ENCODE data around the gene SFT2D2.

The SFT2D2 gene

GRCh38 chr1:168221275-168221674 lies 4.5 kb upstream of the SFT2D2 start:
- H3K27me3 ChIP-seq (replicated peaks; ENCODE audit: control insufficient read depth, insufficient read depth, low read length, poor library complexity, severe bottlenecking) = no peaks in the 10 kb centered on the region
- no peak overlapping the region for H3K27ac ChIP-seq (ENCODE audit: insufficient read depth, low read length, poor library complexity, severe bottlenecking)
- DNase-seq = no peak

GRCh38 chr1:168223261-168223660 lies 2.5 kb upstream of the SFT2D2 start:
- no peaks in the 10 kb centered on the region for H3K9me3 ChIP-seq (ENCODE audit: control insufficient read depth, low read length)
- H3K4me3 ChIP-seq (ENCODE audit: insufficient read depth, low read depth, low read length, poor library complexity, severe bottlenecking) = no peak overlapping the region
- H3K36me3 ChIP-seq (ENCODE audit: control insufficient read depth, insufficient read depth, low read length) = no peaks in the 10 kb centered on the region
- H3K27ac ChIP-seq (ENCODE audit: insufficient read depth, low read length, poor library complexity, severe bottlenecking) = no peak overlapping the region
- H3K4me1 ChIP-seq (ENCODE audit: control insufficient read depth, insufficient read depth, low read length, poor library complexity, severe bottlenecking) = peaks cover 5% of the 10 kb centered on the region
- no peaks in the 10 kb centered on the region for H3K27me3 ChIP-seq (replicated peaks; ENCODE audit: control insufficient read depth, insufficient read depth, low read length, poor library complexity, severe bottlenecking)
- DNase-seq = no peak

More at GRCh38 chr1:168221275-168221674, 4.5 kb upstream of the SFT2D2 start:
- Histone ChIP-seq H3K36me3 (ENCODE audit: control insufficient read depth, insufficient read depth, low read length) (no peaks in the 10 kb centered on the region), H3K4me3 (ENCODE audit: insufficient read depth, low read depth, low read length, poor library complexity, severe bottlenecking) (no peak overlapping the region), H3K4me1 (ENCODE audit: control insufficient read depth, insufficient read depth, low read length, poor library complexity, severe bottlenecking) (no peaks in the 10 kb centered on the region), H3K9me3 (ENCODE audit: control insufficient read depth, low read length) (no peaks in the 10 kb centered on the region)

GRCh38 chr1:168223681-168224540 lies 1.9 kb upstream of the SFT2D2 start:
- Histone ChIP-seq H3K4me3 (ENCODE audit: insufficient read depth, low read depth, low read length, poor library complexity, severe bottlenecking) (no peak overlapping the region), H3K36me3 (ENCODE audit: control insufficient read depth, insufficient read depth, low read length) (no peaks in the 10 kb centered on the region), H3K27me3 (replicated peaks; ENCODE audit: control insufficient read depth, insufficient read depth, low read length, poor library complexity, severe bottlenecking) (no peaks in the 10 kb centered on the region), H3K4me1 (ENCODE audit: control insufficient read depth, insufficient read depth, low read length, poor library complexity, severe bottlenecking) (peaks cover 5% of the 10 kb centered on the region), H3K27ac (ENCODE audit: insufficient read depth, low read length, poor library complexity, severe bottlenecking) (no peak overlapping the region), H3K9me3 (ENCODE audit: control insufficient read depth, low read length) (no peaks in the 10 kb centered on the region)
- no peak for DNase-seq

- Histone ChIP-seq H3K4me1 (ENCODE audit: control insufficient read depth, insufficient read depth, low read length, poor library complexity, severe bottlenecking) (peaks cover 5% of the 10 kb centered on the region), H3K27ac (ENCODE audit: insufficient read depth, low read length, poor library complexity, severe bottlenecking) (no peak overlapping the region), H3K9me3 (ENCODE audit: control insufficient read depth, low read length) (no peaks in the 10 kb centered on the region), H3K27me3 (replicated peaks; ENCODE audit: control insufficient read depth, insufficient read depth, low read length, poor library complexity, severe bottlenecking) (no peaks in the 10 kb centered on the region), H3K4me3 (ENCODE audit: insufficient read depth, low read depth, low read length, poor library complexity, severe bottlenecking) (peak overlapping the region; percentile 94), H3K36me3 (ENCODE audit: control insufficient read depth, insufficient read depth, low read length) (no peaks in the 10 kb centered on the region)
- no peak for DNase-seq
Observed at GRCh38 chr1:168224991-168225390, 813 bp upstream of the SFT2D2 start.

- H3K9me3 ChIP-seq (ENCODE audit: control insufficient read depth, low read length) = no peaks in the 10 kb centered on the region
- H3K27ac ChIP-seq (ENCODE audit: insufficient read depth, low read length, poor library complexity, severe bottlenecking) = no peak overlapping the region
- no peak for DNase-seq
- H3K4me1 ChIP-seq (ENCODE audit: control insufficient read depth, insufficient read depth, low read length, poor library complexity, severe bottlenecking) = peaks cover 5% of the 10 kb centered on the region
- H3K36me3 ChIP-seq (ENCODE audit: control insufficient read depth, insufficient read depth, low read length) = peaks cover 3% of the 10 kb centered on the region
- H3K4me3 ChIP-seq (ENCODE audit: insufficient read depth, low read depth, low read length, poor library complexity, severe bottlenecking) = peak overlapping the region; percentile 94
- no peaks in the 10 kb centered on the region for H3K27me3 ChIP-seq (replicated peaks; ENCODE audit: control insufficient read depth, insufficient read depth, low read length, poor library complexity, severe bottlenecking)
Observed at GRCh38 chr1:168227620-168228019, 1.8 kb downstream of the SFT2D2 start.

GRCh38 chr1:168229893-168230292 lies 4.1 kb downstream of the SFT2D2 start:
- no peak overlapping the region for H3K27ac ChIP-seq (ENCODE audit: insufficient read depth, low read length, poor library complexity, severe bottlenecking)
- no peaks in the 10 kb centered on the region for H3K9me3 ChIP-seq (ENCODE audit: control insufficient read depth, low read length)
- no peaks in the 10 kb centered on the region for H3K27me3 ChIP-seq (replicated peaks; ENCODE audit: control insufficient read depth, insufficient read depth, low read length, poor library complexity, severe bottlenecking)
- peaks cover 3% of the 10 kb centered on the region for H3K36me3 ChIP-seq (ENCODE audit: control insufficient read depth, insufficient read depth, low read length)
- H3K4me1 ChIP-seq (ENCODE audit: control insufficient read depth, insufficient read depth, low read length, poor library complexity, severe bottlenecking) = peaks cover 5% of the 10 kb centered on the region
- no peak overlapping the region for H3K4me3 ChIP-seq (ENCODE audit: insufficient read depth, low read depth, low read length, poor library complexity, severe bottlenecking)
- no peak for DNase-seq

GRCh38 chr1:168230709-168231108 lies 4.9 kb downstream of the SFT2D2 start:
- H3K9me3 ChIP-seq (ENCODE audit: control insufficient read depth, low read length) = no peaks in the 10 kb centered on the region
- H3K4me1 ChIP-seq (ENCODE audit: control insufficient read depth, insufficient read depth, low read length, poor library complexity, severe bottlenecking) = peaks cover 8% of the 10 kb centered on the region
- H3K27me3 ChIP-seq (replicated peaks; ENCODE audit: control insufficient read depth, insufficient read depth, low read length, poor library complexity, severe bottlenecking) = no peaks in the 10 kb centered on the region
- no peak overlapping the region for H3K4me3 ChIP-seq (ENCODE audit: insufficient read depth, low read depth, low read length, poor library complexity, severe bottlenecking)
- H3K27ac ChIP-seq (ENCODE audit: insufficient read depth, low read length, poor library complexity, severe bottlenecking) = no peak overlapping the region
- peaks cover 3% of the 10 kb centered on the region for H3K36me3 ChIP-seq (ENCODE audit: control insufficient read depth, insufficient read depth, low read length)
- DNase-seq = no peak

- peaks cover 20% of the 10 kb centered on the region for H3K36me3 ChIP-seq (ENCODE audit: control insufficient read depth, insufficient read depth, low read length)
- peak in 2 of 3 donors; percentile 8 to 12 for DNase-seq
Observed at GRCh38 chr1:168234846-168235547, 9.2 kb downstream of the SFT2D2 start.

GRCh38 chr1:168235548-168235885 lies 9.7 kb downstream of the SFT2D2 start:
- H3K27ac ChIP-seq (ENCODE audit: insufficient read depth, low read length, poor library complexity, severe bottlenecking) = no peak overlapping the region
- no peak overlapping the region for H3K4me3 ChIP-seq (ENCODE audit: insufficient read depth, low read depth, low read length, poor library complexity, severe bottlenecking)
- peaks cover 25% of the 10 kb centered on the region for H3K36me3 ChIP-seq (ENCODE audit: control insufficient read depth, insufficient read depth, low read length)
- no peaks in the 10 kb centered on the region for H3K27me3 ChIP-seq (replicated peaks; ENCODE audit: control insufficient read depth, insufficient read depth, low read length, poor library complexity, severe bottlenecking)
- H3K9me3 ChIP-seq (ENCODE audit: control insufficient read depth, low read length) = no peaks in the 10 kb centered on the region
- DNase-seq = no peak
- H3K4me1 ChIP-seq (ENCODE audit: control insufficient read depth, insufficient read depth, low read length, poor library complexity, severe bottlenecking) = peaks cover 3% of the 10 kb centered on the region

More at GRCh38 chr1:168234846-168235547, 9.2 kb downstream of the SFT2D2 start:
- Histone ChIP-seq H3K27me3 (replicated peaks; ENCODE audit: control insufficient read depth, insufficient read depth, low read length, poor library complexity, severe bottlenecking) (no peaks in the 10 kb centered on the region), H3K4me1 (ENCODE audit: control insufficient read depth, insufficient read depth, low read length, poor library complexity, severe bottlenecking) (peaks cover 3% of the 10 kb centered on the region), H3K9me3 (ENCODE audit: control insufficient read depth, low read length) (no peaks in the 10 kb centered on the region), H3K4me3 (ENCODE audit: insufficient read depth, low read depth, low read length, poor library complexity, severe bottlenecking) (no peak overlapping the region), H3K27ac (ENCODE audit: insufficient read depth, low read length, poor library complexity, severe bottlenecking) (no peak overlapping the region)

- Histone ChIP-seq H3K27me3 (replicated peaks; ENCODE audit: control insufficient read depth, insufficient read depth, low read length, poor library complexity, severe bottlenecking) (no peaks in the 10 kb centered on the region), H3K27ac (ENCODE audit: insufficient read depth, low read length, poor library complexity, severe bottlenecking) (no peak overlapping the region), H3K4me1 (ENCODE audit: control insufficient read depth, insufficient read depth, low read length, poor library complexity, severe bottlenecking) (peaks cover 3% of the 10 kb centered on the region), H3K36me3 (ENCODE audit: control insufficient read depth, insufficient read depth, low read length) (peaks cover 30% of the 10 kb centered on the region), H3K9me3 (ENCODE audit: control insufficient read depth, low read length) (no peaks in the 10 kb centered on the region), H3K4me3 (ENCODE audit: insufficient read depth, low read depth, low read length, poor library complexity, severe bottlenecking) (no peak overlapping the region)
- no peak for DNase-seq
Observed at GRCh38 chr1:168235937-168236336, 10.1 kb downstream of the SFT2D2 start.

All from effector memory CD4-positive, alpha-beta T cell (primary cell).